ENCODE results near the gene MORN3.

DNA sequence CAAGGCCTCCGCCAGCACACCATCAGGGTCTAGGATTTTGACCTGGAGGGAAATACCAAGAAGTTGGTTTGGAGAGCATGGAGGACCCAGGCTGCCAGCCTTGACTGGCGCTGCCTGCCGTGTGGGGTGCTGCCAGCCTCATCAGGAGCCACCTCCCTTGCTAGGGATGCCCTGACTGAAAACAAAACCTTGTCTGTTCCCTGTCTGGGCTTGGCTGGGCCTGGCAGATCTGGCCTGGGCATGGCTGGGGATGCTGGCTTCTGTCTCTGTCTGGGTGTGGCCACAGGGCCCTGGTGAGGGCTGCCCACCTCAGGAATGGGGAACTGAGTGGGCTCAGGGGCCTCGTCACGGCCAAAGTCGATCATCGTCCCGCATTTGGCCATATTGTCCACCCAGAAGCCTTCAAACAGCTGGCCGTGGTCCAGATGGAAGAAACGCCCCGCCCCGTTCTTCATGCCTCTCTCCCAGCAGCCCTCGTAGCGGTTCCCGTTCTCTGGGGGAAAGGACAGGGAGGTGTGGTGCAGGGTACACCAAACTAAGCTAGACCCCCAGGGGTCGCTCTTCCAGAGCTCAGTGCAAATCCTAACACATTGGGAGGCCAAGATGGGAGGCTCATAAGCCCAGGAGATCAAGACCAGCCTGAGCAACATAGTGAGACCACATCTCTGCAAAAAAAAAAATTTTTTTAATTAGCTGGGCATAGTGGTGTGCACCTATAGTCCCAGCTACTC is 16.5 kb downstream of the MORN3 start:
- TF ChIP-seq, protein P1, sequence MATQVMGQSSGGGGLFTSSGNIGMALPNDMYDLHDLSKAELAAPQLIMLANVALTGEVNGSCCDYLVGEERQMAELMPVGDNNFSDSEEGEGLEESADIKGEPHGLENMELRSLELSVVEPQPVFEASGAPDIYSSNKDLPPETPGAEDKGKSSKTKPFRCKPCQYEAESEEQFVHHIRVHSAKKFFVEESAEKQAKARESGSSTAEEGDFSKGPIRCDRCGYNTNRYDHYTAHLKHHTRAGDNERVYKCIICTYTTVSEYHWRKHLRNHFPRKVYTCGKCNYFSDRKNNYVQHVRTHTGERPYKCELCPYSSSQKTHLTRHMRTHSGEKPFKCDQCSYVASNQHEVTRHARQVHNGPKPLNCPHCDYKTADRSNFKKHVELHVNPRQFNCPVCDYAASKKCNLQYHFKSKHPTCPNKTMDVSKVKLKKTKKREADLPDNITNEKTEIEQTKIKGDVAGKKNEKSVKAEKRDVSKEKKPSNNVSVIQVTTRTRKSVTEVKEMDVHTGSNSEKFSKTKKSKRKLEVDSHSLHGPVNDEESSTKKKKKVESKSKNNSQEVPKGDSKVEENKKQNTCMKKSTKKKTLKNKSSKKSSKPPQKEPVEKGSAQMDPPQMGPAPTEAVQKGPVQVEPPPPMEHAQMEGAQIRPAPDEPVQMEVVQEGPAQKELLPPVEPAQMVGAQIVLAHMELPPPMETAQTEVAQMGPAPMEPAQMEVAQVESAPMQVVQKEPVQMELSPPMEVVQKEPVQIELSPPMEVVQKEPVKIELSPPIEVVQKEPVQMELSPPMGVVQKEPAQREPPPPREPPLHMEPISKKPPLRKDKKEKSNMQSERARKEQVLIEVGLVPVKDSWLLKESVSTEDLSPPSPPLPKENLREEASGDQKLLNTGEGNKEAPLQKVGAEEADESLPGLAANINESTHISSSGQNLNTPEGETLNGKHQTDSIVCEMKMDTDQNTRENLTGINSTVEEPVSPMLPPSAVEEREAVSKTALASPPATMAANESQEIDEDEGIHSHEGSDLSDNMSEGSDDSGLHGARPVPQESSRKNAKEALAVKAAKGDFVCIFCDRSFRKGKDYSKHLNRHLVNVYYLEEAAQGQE (IDR thresholded peaks at IDR 0.05; ENCODE audit: insufficient read depth in 1 of 2, low read depth in 2 of 2, low read length in 2 of 2): no peak
- no peak for TF ChIP-seq POLR2AphosphoS5 (IDR thresholded peaks at IDR 0.05; ENCODE audit: low read depth, low read length)

Measured in PFSK-1 (cell line).